ENCODE results near the gene METTL8. TPM values are rescaled to one million over a fixed set of nuclear protein-coding genes. Genes with fewer than 3 reads are reported as not detected.
A peak's percentile ranks its signal among the peaks of the same experiment; 100 is the strongest.
"Not testable (repeated sequence)": the region's sequence is repeated elsewhere in the genome, so short reads cannot be mapped to it uniquely, and the experiment has no call there.

The METTL8 gene
- total RNA-seq, 2 donors from 2014 or later: 11.0 to 23.1 TPM

DNA sequence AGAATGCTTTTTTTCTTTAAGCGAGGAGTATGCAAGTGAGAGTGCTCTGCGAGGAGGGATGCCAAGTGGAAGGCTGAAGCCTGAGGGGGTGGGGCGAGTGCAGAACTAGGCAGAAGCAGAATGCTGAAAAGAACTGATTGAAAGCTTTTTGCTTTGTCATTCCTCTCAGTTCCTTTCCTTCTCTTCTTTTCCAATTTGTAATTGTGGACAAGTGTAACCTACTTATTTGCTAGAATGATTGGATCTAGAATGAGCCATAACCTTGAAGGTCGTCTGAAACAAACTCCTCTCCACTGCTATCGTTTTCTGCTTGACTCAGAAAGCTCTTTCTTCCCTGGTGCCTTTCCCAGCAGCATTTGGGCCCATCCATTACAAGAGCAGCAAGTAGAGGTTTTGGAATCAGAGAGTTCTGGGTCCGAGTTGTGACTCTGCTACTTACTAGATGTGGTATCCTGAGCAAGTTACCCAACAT lies 115.3 kb downstream of the METTL8 start:
- ATAC-seq (ENCODE audit: insufficient number of reproducible peaks, low FRiP score, low read depth): no peak
- Histone ChIP-seq H3K9me3 (no peaks in the 10 kb centered on the region), H3K4me3 (peak overlapping the region; percentile 19), H3K36me3 (no peaks in the 10 kb centered on the region), H3K4me1 (ENCODE audit: control insufficient read depth in 1 of 2, low read depth in 2 of 2) (peaks cover 10 to 24% of the 10 kb centered on the region in 2 donors), H3K27me3 (replicated peaks; ENCODE audit: insufficient read depth) (no peaks in the 10 kb centered on the region), H3K27ac (peak overlapping the region; percentile 18 to 49)
- TF ChIP-seq, protein P1, sequence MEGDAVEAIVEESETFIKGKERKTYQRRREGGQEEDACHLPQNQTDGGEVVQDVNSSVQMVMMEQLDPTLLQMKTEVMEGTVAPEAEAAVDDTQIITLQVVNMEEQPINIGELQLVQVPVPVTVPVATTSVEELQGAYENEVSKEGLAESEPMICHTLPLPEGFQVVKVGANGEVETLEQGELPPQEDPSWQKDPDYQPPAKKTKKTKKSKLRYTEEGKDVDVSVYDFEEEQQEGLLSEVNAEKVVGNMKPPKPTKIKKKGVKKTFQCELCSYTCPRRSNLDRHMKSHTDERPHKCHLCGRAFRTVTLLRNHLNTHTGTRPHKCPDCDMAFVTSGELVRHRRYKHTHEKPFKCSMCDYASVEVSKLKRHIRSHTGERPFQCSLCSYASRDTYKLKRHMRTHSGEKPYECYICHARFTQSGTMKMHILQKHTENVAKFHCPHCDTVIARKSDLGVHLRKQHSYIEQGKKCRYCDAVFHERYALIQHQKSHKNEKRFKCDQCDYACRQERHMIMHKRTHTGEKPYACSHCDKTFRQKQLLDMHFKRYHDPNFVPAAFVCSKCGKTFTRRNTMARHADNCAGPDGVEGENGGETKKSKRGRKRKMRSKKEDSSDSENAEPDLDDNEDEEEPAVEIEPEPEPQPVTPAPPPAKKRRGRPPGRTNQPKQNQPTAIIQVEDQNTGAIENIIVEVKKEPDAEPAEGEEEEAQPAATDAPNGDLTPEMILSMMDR (IDR thresholded peaks at IDR 0.05): no peak
- no peak for DNase-seq (ENCODE audit: low spot score)

DNA sequence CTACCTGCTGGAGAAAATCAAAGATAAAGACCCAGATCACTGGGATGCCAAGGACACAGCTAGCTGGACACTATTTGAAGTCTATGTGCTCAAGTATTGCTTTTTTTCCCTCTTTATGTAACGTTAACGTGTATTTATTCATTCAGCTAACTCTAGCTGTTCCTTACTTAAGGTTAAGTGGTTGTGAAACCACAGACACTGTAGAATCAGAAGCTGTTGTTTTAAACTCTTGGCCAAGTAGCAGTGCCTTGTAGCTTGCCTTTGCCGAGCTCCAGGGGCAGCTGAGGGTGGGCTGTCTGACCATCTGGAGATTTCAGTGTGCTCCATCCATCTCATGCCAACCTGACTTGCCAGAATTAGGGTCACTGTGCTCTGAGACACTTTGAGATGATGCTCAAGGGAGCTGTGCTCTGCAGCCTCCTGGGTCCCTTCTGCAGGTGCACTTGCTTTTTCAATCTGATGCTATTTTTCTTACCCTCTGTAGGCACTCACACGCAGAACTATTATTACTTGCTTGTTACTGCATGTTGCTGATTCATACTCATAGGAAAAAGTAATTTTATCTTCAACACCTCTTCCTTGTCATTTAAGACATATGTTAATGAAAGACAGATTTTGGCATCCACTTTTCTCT lies 116.2 kb downstream of the METTL8 start:
- Histone ChIP-seq H3K36me3 (no peaks in the 10 kb centered on the region), H3K27me3 (replicated peaks; ENCODE audit: insufficient read depth) (no peaks in the 10 kb centered on the region), H3K4me3 (no peak overlapping the region), H3K27ac (no peak overlapping the region), H3K9me3 (no peaks in the 10 kb centered on the region), H3K4me1 (ENCODE audit: control insufficient read depth in 1 of 2, low read depth in 2 of 2) (peaks cover 10 to 24% of the 10 kb centered on the region in 2 donors)
- TF ChIP-seq, protein P1 (IDR thresholded peaks at IDR 0.05): no peak
- ATAC-seq (ENCODE audit: insufficient number of reproducible peaks, low FRiP score, low read depth) (no peak), DNase-seq (ENCODE audit: low spot score) (no peak)

DNA sequence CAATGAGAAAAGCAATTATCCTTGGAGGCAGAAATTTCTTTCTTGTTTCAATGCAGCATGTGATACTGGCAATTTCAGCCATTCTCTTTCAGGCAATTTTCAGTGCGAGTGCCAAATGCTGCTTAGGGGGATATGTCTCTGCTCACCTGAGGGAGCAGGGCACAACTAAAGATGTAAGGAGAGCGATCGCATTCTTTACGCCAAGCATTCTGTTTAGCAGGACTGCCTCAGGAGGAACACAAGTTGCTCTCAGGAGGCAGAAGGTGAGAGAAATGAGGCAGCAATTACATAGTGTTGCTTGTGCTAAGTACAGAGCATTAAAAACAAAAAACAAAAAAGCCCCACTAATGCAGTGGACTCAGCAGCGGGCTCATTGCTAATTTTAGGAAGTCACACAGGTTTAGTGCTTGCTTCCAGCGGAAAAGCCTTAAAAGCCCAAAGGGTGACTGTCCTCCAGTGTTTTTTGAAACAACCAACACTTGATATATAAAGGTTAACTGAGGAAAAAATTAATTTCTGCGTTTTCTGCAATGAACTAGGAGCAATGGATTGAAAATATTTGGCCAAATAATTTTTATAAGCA lies 116.9 kb downstream of the METTL8 start:
- ATAC-seq (ENCODE audit: insufficient number of reproducible peaks, low FRiP score, low read depth): no peak

DNA sequence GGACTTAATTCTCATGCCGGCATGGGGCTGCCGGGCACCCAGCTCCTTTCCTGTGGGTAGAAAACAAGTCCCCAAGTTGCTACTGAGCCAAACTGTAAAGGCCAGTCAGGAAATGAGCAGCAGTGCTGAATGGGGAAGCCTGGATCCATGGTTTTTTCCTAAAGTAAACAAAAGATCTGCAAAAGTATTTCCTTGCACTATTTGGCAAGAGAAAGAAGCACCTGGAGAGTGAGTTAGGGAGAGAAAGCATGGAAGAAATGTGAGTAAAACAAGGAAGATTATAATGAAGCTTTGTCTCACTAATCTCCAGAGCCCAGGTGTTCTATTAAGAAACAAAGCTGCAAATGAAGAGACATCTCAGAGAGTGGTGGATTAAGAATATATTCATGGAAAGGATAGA lies 117.6 kb downstream of the METTL8 start:
- DNase-seq (ENCODE audit: low spot score) (no peak), ATAC-seq (ENCODE audit: insufficient number of reproducible peaks, low FRiP score, low read depth) (no peak)
- peaks cover 10 to 24% of the 10 kb centered on the region in 2 donors for H3K4me1 ChIP-seq (ENCODE audit: control insufficient read depth in 1 of 2, low read depth in 2 of 2)
- TF ChIP-seq, protein P1 (IDR thresholded peaks at IDR 0.05): no peak
- no peak overlapping the region for H3K4me3 ChIP-seq
- no peak overlapping the region for H3K27ac ChIP-seq
- H3K27me3 ChIP-seq (replicated peaks; ENCODE audit: insufficient read depth): no peaks in the 10 kb centered on the region
- no peaks in the 10 kb centered on the region for H3K36me3 ChIP-seq
- H3K9me3 ChIP-seq: peaks cover 10% of the 10 kb centered on the region

More for the DNA sequence above, 116.9 kb downstream of the METTL8 start:
- Histone ChIP-seq H3K4me1 (ENCODE audit: control insufficient read depth in 1 of 2, low read depth in 2 of 2) (peaks cover 10 to 24% of the 10 kb centered on the region in 2 donors), H3K4me3 (no peak overlapping the region), H3K27me3 (replicated peaks; ENCODE audit: insufficient read depth) (no peaks in the 10 kb centered on the region), H3K36me3 (no peaks in the 10 kb centered on the region), H3K9me3 (peaks cover 6% of the 10 kb centered on the region), H3K27ac (no peak overlapping the region)
- no peak for DNase-seq (ENCODE audit: low spot score)
- TF ChIP-seq, protein P1 (IDR thresholded peaks at IDR 0.05): no peak

DNA sequence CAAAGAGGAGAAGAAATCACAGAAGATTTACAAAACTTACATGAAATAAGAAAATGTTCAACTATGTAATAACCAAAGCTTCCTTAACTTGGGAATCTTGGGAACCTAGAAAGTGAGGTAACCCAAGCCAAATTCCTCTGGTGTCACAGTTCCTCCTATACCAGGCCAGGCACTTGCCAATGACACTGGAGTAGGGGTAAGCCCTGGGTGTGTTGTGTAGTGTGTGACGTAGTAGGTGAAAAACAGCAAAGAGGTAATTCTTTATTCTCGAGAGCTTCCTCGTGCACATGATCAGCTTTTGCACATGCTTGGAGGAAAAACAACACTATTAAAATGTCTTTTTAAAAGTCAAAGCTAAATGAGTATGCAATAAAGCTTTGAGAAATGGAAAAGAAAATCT lies 118.0 kb downstream of the METTL8 start:
- H3K27me3 ChIP-seq (replicated peaks; ENCODE audit: insufficient read depth): no peaks in the 10 kb centered on the region
- H3K27ac ChIP-seq: no peak overlapping the region
- DNase-seq (ENCODE audit: low spot score): no peak
- H3K4me1 ChIP-seq (ENCODE audit: control insufficient read depth in 1 of 2, low read depth in 2 of 2): peaks cover 10 to 24% of the 10 kb centered on the region in 2 donors
- TF ChIP-seq, protein P1 (IDR thresholded peaks at IDR 0.05): no peak
- no peak overlapping the region for H3K4me3 ChIP-seq
- H3K9me3 ChIP-seq: peaks cover 10% of the 10 kb centered on the region
- no peak for ATAC-seq (ENCODE audit: insufficient number of reproducible peaks, low FRiP score, low read depth)
- H3K36me3 ChIP-seq: no peaks in the 10 kb centered on the region

DNA sequence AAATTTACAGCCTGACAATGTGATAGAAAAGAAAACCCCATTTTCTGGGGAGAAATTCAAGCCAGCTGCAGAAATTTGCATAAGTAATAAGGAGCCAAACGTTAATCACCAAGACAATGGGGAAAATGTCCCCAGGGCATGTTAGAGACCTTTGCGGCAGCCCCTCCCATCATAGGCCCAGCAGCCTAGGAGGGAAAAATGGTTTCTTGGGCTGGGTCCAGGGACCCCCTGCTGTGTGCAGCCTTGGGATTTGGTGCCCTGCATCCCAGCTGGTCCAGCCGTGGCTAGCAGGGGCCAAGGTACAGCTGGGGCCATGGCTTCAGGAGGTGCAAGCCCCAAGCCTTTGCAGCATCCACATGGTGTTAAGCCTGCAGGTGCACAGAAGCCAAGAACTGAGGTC lies 121.6 kb downstream of the METTL8 start:
- not testable (repeated sequence) for H3K27me3 ChIP-seq (replicated peaks; ENCODE audit: insufficient read depth); DNase-seq (ENCODE audit: low spot score); H3K4me1 ChIP-seq (ENCODE audit: control insufficient read depth in 1 of 2, low read depth in 2 of 2); H3K36me3 ChIP-seq; H3K27ac ChIP-seq; ATAC-seq (ENCODE audit: insufficient number of reproducible peaks, low FRiP score, low read depth); H3K4me3 ChIP-seq
- peaks cover 10% of the 10 kb centered on the region for H3K9me3 ChIP-seq

DNA sequence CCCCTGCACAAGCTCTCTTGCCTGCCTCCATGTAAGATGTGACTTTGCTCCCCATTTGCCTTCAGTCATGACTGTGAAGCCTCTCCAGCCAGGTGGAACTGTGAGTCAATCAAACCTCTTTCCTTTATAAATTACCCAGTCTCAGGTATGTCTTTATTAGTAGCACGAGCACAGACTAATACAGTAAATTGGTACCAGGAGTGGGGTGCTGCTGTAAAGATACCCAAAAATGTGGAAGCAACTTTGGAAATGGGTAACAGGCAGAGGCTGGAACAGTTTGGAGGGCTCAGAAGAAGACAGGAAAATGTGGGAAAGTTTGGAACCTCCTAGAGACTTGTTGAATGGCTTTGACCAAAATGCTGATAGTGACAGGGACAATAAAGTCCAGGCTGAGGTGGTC lies 122.2 kb downstream of the METTL8 start:
- H3K9me3 ChIP-seq: peaks cover 10% of the 10 kb centered on the region
- H3K27me3 ChIP-seq (replicated peaks; ENCODE audit: insufficient read depth); H3K4me3 ChIP-seq; H3K36me3 ChIP-seq; H3K27ac ChIP-seq; ATAC-seq (ENCODE audit: insufficient number of reproducible peaks, low FRiP score, low read depth); H3K4me1 ChIP-seq (ENCODE audit: control insufficient read depth in 1 of 2, low read depth in 2 of 2); DNase-seq (ENCODE audit: low spot score): not testable (repeated sequence)
